Ovary (tissue), 9 donors: ENCODE measurements around the gene APBA1. TPM values are rescaled to one million over a fixed set of nuclear protein-coding genes. Genes with fewer than 3 reads are reported as not detected.

ENCODE experiments used
- DNase-seq, 5 donors: peaks; one replicate each; pipeline ENCODE4 v3.0.0-alpha.2; 2019 to 2020
- H3K27ac ChIP-seq, 2 donors: fragments of 200-600 bp; one replicate each; pipeline versions ENCODE4 v1.5.1 to v1.8.0; 2019 to 2022
- H3K27me3 ChIP-seq: fragments of 200-600 bp; one replicate; pipeline ENCODE4 v1.8.0; 2022
- H3K36me3 ChIP-seq: fragments of 200-600 bp; sonication (generic); one replicate; pipeline ENCODE4 v1.5.1; 2019
- H3K4me1 ChIP-seq: one replicate; pipeline ENCODE4 v1.8.1; 2013; ENCODE audit warnings: mild to moderate bottlenecking, moderate library complexity; ENCODE audit not compliant: insufficient read depth
- H3K4me3 ChIP-seq: fragments of 200-600 bp; sonication (generic); one replicate; pipeline ENCODE4 v1.5.1; 2017
- H3K9me3 ChIP-seq, 2 donors: fragments of 200-600 bp in 1 of 2; sonication (generic) in 1 of 2; one replicate each; pipeline versions ENCODE4 v1.5.1 to v1.8.1; 2013 to 2019; ENCODE audit warnings: mild to moderate bottlenecking in 1 of 2, moderate library complexity in 1 of 2
- CTCF ChIP-seq, 3 donors: fragments of 450-650 bp in 2 of 3; fragments of 200-600 bp in 1 of 3; IDR thresholded peaks; one replicate each; pipeline versions ENCODE4 v1.5.1 to v1.8.0; 2016 to 2022; ENCODE audit warnings: antibody characterized with exemption in 3 of 3, mild to moderate bottlenecking in 1 of 3
- EP300 ChIP-seq: sonication (generic); formaldehyde crosslinking; IDR thresholded peaks from one replicate; pipeline ENCODE4 v1.6.1; 2017; ENCODE audit warnings: antibody characterized with exemption
- POLR2A ChIP-seq: fragments of 450-650 bp; IDR thresholded peaks from one replicate; pipeline ENCODE4 v1.6.1; 2017; ENCODE audit warnings: antibody characterized with exemption, mild to moderate bottlenecking, moderate library complexity
- WGBS, 3 donors: extraction: QIAGEN DNeasy Blood & Tissue Kit in 1 of 3; methylation state at CpG; one replicate each; pipeline versions ENCODE4 v1.1.5 to v1.1.7; 2013 to 2017; 5-methylcytosine and 5-hydroxymethylcytosine counted together
- intact Hi-C, 4 donors: fragments of 100-400 bp; cut with DNase I; formaldehyde crosslinking; loops; one replicate each; pipeline versions ENCODE4 v1.11.0 to v1.15.1; 2022 to 2023
- polyA plus RNA-seq, 2 donors: library from polyadenylated mRNA; stranded (reverse); fragments of 200-250 nt in 1 of 2; fragments of 350-450 nt in 1 of 2; fragmentation: Illumina TruSeq in 1 of 2; extraction: RNeasy Lipid Tissue Mini Kit (QIAGEN cat#74804) in 1 of 2; gene quantifications; one replicate each; pipeline ENCODE4 v1.2.3, GENCODE V29; 2013 to 2014
- total RNA-seq, 7 donors: library from RNA; depleted of rRNA in 2 of 7; stranded (reverse); fragments of >200 nt in 2 of 7; fragmentation: NEBNext Ultra II Directional in 3 of 7; extraction: Animal tissue kit (Norgen Biotek cat#: 25700) in 3 of 7; gene quantifications; one replicate each; pipeline versions ENCODE4 v1.1.0 to v1.2.4, GENCODE V29; 2016 to 2023
- donor health status: DM: no; HTN: no; CAD: no; lungs with moderate emphysema.
- donor health status: DM: no; HTN: no; CAD: no.
- donor health status: Bipolar disorder and iron deficiency.
- donor health status: DM: yes; HTN: yes; CAD: no.
- donor health status: DM: no; HTN: no; CAD: no.
- donor health status: DM: yes; HTN: yes; CAD: no.

The APBA1 gene
- total and polyA plus RNA-seq, 9 donors: 2.8 to 17.6 (median 12.9) TPM

- intact Hi-C loops: no loop called here
- Histone ChIP-seq H3K27me3 (no peaks in the 10 kb centered on the region), H3K27ac (no peak overlapping the region), H3K4me1 (peaks cover 14% of the 10 kb centered on the region), H3K4me3 (no peak overlapping the region), H3K9me3 (no peaks in the 10 kb centered on the region), H3K36me3 (no peaks in the 10 kb centered on the region)
- 83 to 85% (median 85%) methylated on average over 1 of the region's 1 CpG for WGBS, 3 donors
- no peak for DNase-seq
- TF ChIP-seq POLR2A: no peak
- TF ChIP-seq CTCF (IDR thresholded peaks at IDR 0.05): no peak
- TF ChIP-seq EP300: no peak
These were observed 203.8 kb downstream of the APBA1 start for GRCh38 chr9:69468380-69468779.

- Histone ChIP-seq H3K36me3 (no peaks in the 10 kb centered on the region), H3K27me3 (no peaks in the 10 kb centered on the region), H3K27ac (no peak overlapping the region), H3K9me3 (no peaks in the 10 kb centered on the region), H3K4me3 (no peak overlapping the region), H3K4me1 (peaks cover 14% of the 10 kb centered on the region)
- no peak for TF ChIP-seq CTCF (IDR thresholded peaks at IDR 0.05)
- TF ChIP-seq EP300: no peak
- TF ChIP-seq POLR2A: no peak
- intact Hi-C loops: no loop called here
- WGBS, 3 donors: 84 to 87% (median 85%) methylated on average over 8 of the region's 8 CpGs
- no peak for DNase-seq
These were observed 206.0 kb downstream of the APBA1 start for GRCh38 chr9:69466151-69466550.

GRCh38 chr9:69465473-69465872, 206.7 kb downstream of the APBA1 start:
- no peak for TF ChIP-seq EP300
- TF ChIP-seq POLR2A: no peak
- TF ChIP-seq CTCF (IDR thresholded peaks at IDR 0.05): no peak
- Histone ChIP-seq H3K27ac (no peak overlapping the region), H3K36me3 (no peaks in the 10 kb centered on the region), H3K9me3 (no peaks in the 10 kb centered on the region), H3K4me3 (no peak overlapping the region), H3K27me3 (no peaks in the 10 kb centered on the region), H3K4me1 (peaks cover 14% of the 10 kb centered on the region)
- intact Hi-C loops: no loop called here
- DNase-seq: peak in 4 of 5 donors; percentile 55 to 82 (median 65)
- 3 to 7% (median 5%) methylated on average over 3 of the region's 3 CpGs for WGBS, 3 donors

- intact Hi-C loops: no loop called here
- Histone ChIP-seq H3K36me3 (no peaks in the 10 kb centered on the region), H3K9me3 (no peaks in the 10 kb centered on the region), H3K27me3 (no peaks in the 10 kb centered on the region), H3K27ac (no peak overlapping the region), H3K4me1 (peaks cover 14% of the 10 kb centered on the region), H3K4me3 (no peak overlapping the region)
- TF ChIP-seq CTCF (IDR thresholded peaks at IDR 0.05): no peak
- no peak for TF ChIP-seq EP300
- no peak for TF ChIP-seq POLR2A
- DNase-seq: no peak
- WGBS, 3 donors: 25 to 61% (median 29%) methylated on average over 11 of the region's 11 CpGs
These were observed 208.6 kb downstream of the APBA1 start for GRCh38 chr9:69463497-69464068.
